B cell (primary cell): Measurements from ENCODE around the gene IL17RA. TPM values are rescaled to one million over a fixed set of nuclear protein-coding genes. Genes with fewer than 3 reads are reported as not detected.
A peak's percentile ranks its signal among the peaks of the same experiment; 100 is the strongest.

ENCODE experiments used
- ATAC-seq: fragments of 200-7000 bp; cut with Tn5 transposase; one replicate; pipeline ENCODE4 v1.10.0; 2021; ENCODE audit warnings: low read depth, mild to moderate bottlenecking, moderate number of reproducible peaks, moderate library complexity
- CTCF ChIA-PET: fragments of 350-600 bp; sonication (Branson Sonifier 250); formaldehyde crosslinking; loops from one replicate; lab custom pipeline; 2021; ENCODE audit warnings: antibody characterized with exemption, inconsistent platforms; lab: Charles Lee
- POLR2A ChIA-PET: fragments of 350-600 bp; sonication (Branson Sonifier 250); formaldehyde crosslinking; loops from one replicate; lab custom pipeline; 2021; ENCODE audit warnings: antibody characterized with exemption; lab: Charles Lee
- DNase-seq: peaks from one replicate; pipeline ENCODE4 v3.0.0; 2013
- H2AFZ ChIP-seq: 2 replicates; pipeline ENCODE4 v1.6.1; 2012; ENCODE audit warnings: mild to moderate bottlenecking, low read depth, low read length; ENCODE audit not compliant: insufficient read depth, poor library complexity, severe bottlenecking
- H3K27ac ChIP-seq, 2 donors: 1 replicate in 1 of 2; 2 replicates in 1 of 2; pipeline ENCODE4 v1.5.1; 2012 to 2013; ENCODE audit warnings: low read length in 2 of 2, mild to moderate bottlenecking in 2 of 2, moderate library complexity in 1 of 2
- H3K27me3 ChIP-seq, 4 experiments: fragments of 200-600 bp in 1 of 4; sonication (generic) in 1 of 4; replicated peaks in 1 of 4; 1 replicate in 2 of 4; 2 replicates in 2 of 4; pipeline versions ENCODE4 v1.6.1 to v1.7.0; 2013 to 2016; ENCODE audit warnings: low read length in 3 of 4, mild to moderate bottlenecking in 2 of 4, mixed read lengths in 1 of 4, moderate library complexity in 1 of 4; ENCODE audit not compliant: insufficient read depth in 4 of 4, control insufficient read depth in 3 of 4; ENCODE audit errors: control extremely low read depth in 1 of 4
- H3K36me3 ChIP-seq, 2 experiments: replicated peaks in 1 of 2; 1 replicate in 1 of 2; 2 replicates in 1 of 2; pipeline versions ENCODE4 v1.6.1 to v1.7.1; 2013; ENCODE audit warnings: low read length in 1 of 2; ENCODE audit not compliant: insufficient read depth in 2 of 2, control insufficient read depth in 1 of 2; ENCODE audit errors: control extremely low read depth in 1 of 2, extremely low read depth in 1 of 2
- H3K4me1 ChIP-seq, 2 donors: fragments of 200-600 bp in 1 of 2; sonication (generic) in 1 of 2; 1 replicate in 1 of 2; 2 replicates in 1 of 2; pipeline versions ENCODE4 v1.5.1 to v1.6.1; 2013 to 2017; ENCODE audit warnings: low read length in 2 of 2; ENCODE audit not compliant: control insufficient read depth in 2 of 2, insufficient read depth in 2 of 2
- H3K4me2 ChIP-seq: replicated peaks from 2 replicates; pipeline ENCODE3; 2012; ENCODE audit warnings: mild to moderate bottlenecking, low read depth, low read length; ENCODE audit not compliant: poor library complexity, severe bottlenecking
- H3K4me3 ChIP-seq, 5 experiments: fragments of 200-600 bp in 1 of 5; sonication (generic) in 1 of 5; 1 replicate in 3 of 5; 2 replicates in 2 of 5; pipeline versions ENCODE4 v1.5.1 to v1.7.0; 2011 to 2016; ENCODE audit warnings: low read length in 4 of 5, mild to moderate bottlenecking in 4 of 5, low read depth in 2 of 5, control low read depth in 1 of 5, moderate library complexity in 1 of 5; ENCODE audit not compliant: insufficient read depth in 1 of 5; ENCODE audit errors: control extremely low read depth in 1 of 5, extremely low read depth in 1 of 5
- H3K79me2 ChIP-seq: fragments of 200-600 bp; sonication (generic); one replicate; pipeline ENCODE4 v1.6.0; 2016; ENCODE audit warnings: low read length; ENCODE audit not compliant: control insufficient read depth, insufficient read depth
- H3K9ac ChIP-seq: fragments of 200-600 bp; sonication (generic); 2 replicates; pipeline ENCODE4 v1.6.1; 2017; ENCODE audit warnings: mild to moderate bottlenecking, low read length, moderate library complexity
- H3K9me3 ChIP-seq, 3 donors: one replicate each; pipeline versions ENCODE4 v1.6.1 to v1.7.1; 2013; ENCODE audit warnings: low read length in 2 of 3; ENCODE audit not compliant: control insufficient read depth in 2 of 3, insufficient read depth in 1 of 3; ENCODE audit errors: control extremely low read depth in 1 of 3
- H4K20me1 ChIP-seq: 2 replicates; pipeline ENCODE4 v1.6.0; 2012; ENCODE audit warnings: mild to moderate bottlenecking, low read length; ENCODE audit not compliant: insufficient read depth, control insufficient read depth, poor library complexity, severe bottlenecking
- H3K27ac Mint-ChIP-seq: one replicate; pipeline ENCODE4 v1.8.0; 2021; ENCODE audit warnings: mixed read lengths
- H3K27me3 Mint-ChIP-seq: one replicate; pipeline ENCODE4 v1.8.0; 2021; ENCODE audit warnings: mixed read lengths
- H3K4me1 Mint-ChIP-seq: one replicate; pipeline ENCODE4 v1.8.0; 2021; ENCODE audit warnings: mixed read lengths
- H3K4me3 Mint-ChIP-seq: one replicate; pipeline ENCODE4 v1.8.0; 2021; ENCODE audit warnings: mixed read lengths
- H3K9me3 Mint-ChIP-seq: one replicate; pipeline ENCODE4 v1.8.0; 2022; ENCODE audit warnings: mixed read lengths; ENCODE audit not compliant: insufficient read depth
- CTCF ChIP-seq: fragments of 200-600 bp; IDR thresholded peaks from one replicate; pipeline ENCODE4 v1.8.0; 2022; ENCODE audit warnings: antibody characterized with exemption, mild to moderate bottlenecking
- EZH2 ChIP-seq: IDR thresholded peaks from 2 replicates; pipeline ENCODE4 v1.6.1; 2012; ENCODE audit warnings: borderline replicate concordance, low read depth, mild to moderate bottlenecking, moderate library complexity, low read length; ENCODE audit not compliant: insufficient read depth, poor library complexity, severe bottlenecking
- WGBS: methylation state at CpG from one replicate; pipeline ENCODE4 v1.1.5; 2013; ENCODE audit warnings: missing lambda C conversion rate; ENCODE audit not compliant: insufficient coverage; 5-methylcytosine and 5-hydroxymethylcytosine counted together
- intact Hi-C: fragments of 100-400 bp; cut with micrococcal nuclease; formaldehyde crosslinking; loops from one replicate; pipeline ENCODE4 v1.10.0; 2022
- polyA plus RNA-seq: library from polyadenylated mRNA; depleted of rRNA; stranded (reverse); fragments of >200 nt; gene quantifications from 2 replicates; pipeline ENCODE4 v1.2.3, GENCODE V29; 2012
- total RNA-seq, 2 donors: library from RNA; stranded (reverse); fragments of 120-200 nt in 1 of 2; gene quantifications; 1 replicate in 1 of 2; 2 replicates in 1 of 2; pipeline versions ENCODE4 v1.2.3 to v1.2.4, GENCODE V29; 2013 to 2022

The IL17RA gene
- total and polyA plus RNA-seq, 2 donors (not counting 1 experiment from before 2014, with no cell fraction given) = 8.1 to 24.6 TPM

- CTCF ChIA-PET = interaction anchor here (1.2 to 5.2 kb wide), 3 partner anchors 12 to 342 kb away, joined by 5 to 31 read pairs (median 8); no protein-coding TSS in a partner anchor
- Histone ChIP-seq H3K27me3 (no peaks in the 10 kb centered on the region), H2AFZ (peak overlapping the region; percentile 98), H3K27ac (peak overlapping the region in 1 of 2 donors; percentile 2), H3K79me2 (peaks cover 45% of the 10 kb centered on the region), H4K20me1 (peaks cover 16% of the 10 kb centered on the region), H3K9ac (peak overlapping the region; percentile 86), H3K4me3 (peak overlapping the region; percentile 8 to 92 (median 80)), H3K4me2 (peak overlapping the region; percentile 99), H3K36me3 (no peaks in the 10 kb centered on the region), H3K4me1 (peaks cover 12 to 21% of the 10 kb centered on the region in 2 donors), H3K9me3 (no peaks in the 10 kb centered on the region)
- ATAC-seq (peak; percentile 2), DNase-seq (no peak)
- Mint-ChIP-seq H3K27me3 (no peaks in the 10 kb centered on the region), H3K9me3 (no peaks in the 10 kb centered on the region), H3K4me1 (peaks cover 21% of the 10 kb centered on the region), H3K27ac (peak overlapping the region; percentile 71), H3K4me3 (peak overlapping the region; percentile 88)
- WGBS = 34% methylated on average over 35 of the region's 35 CpGs
- intact Hi-C loops = loop anchor here (1.0 to 5.0 kb wide), 6 partner anchors 12 to 479 kb away; partner anchors contain the start of genes ADA2, ATP6V1E1, BCL2L13 and IL17RA
- no peak for TF ChIP-seq CTCF
- TF ChIP-seq EZH2 = no peak
- POLR2A ChIA-PET = interaction anchor here (0.5 to 0.6 kb wide), 4 partner anchors 63 to 583 kb away, joined by 4 to 9 read pairs (median 6); no protein-coding TSS in a partner anchor
Measured at GRCh38 chr22:17159504-17159951, 74.7 kb downstream of the IL17RA start.

- H3K27me3 Mint-ChIP-seq = no peaks in the 10 kb centered on the region
- no peak overlapping the region for H3K4me3 Mint-ChIP-seq
- no peak overlapping the region for H3K4me2 ChIP-seq
- H3K9me3 Mint-ChIP-seq = no peaks in the 10 kb centered on the region
- H3K36me3 ChIP-seq = no peaks in the 10 kb centered on the region
- peaks cover 28% of the 10 kb centered on the region for H3K79me2 ChIP-seq
- H3K27me3 ChIP-seq = no peaks in the 10 kb centered on the region
- peaks cover 12 to 21% of the 10 kb centered on the region in 2 donors for H3K4me1 ChIP-seq
- no peak for DNase-seq
- intact Hi-C loops = no loop called here
- no peak overlapping the region for H3K27ac Mint-ChIP-seq
- no peak for ATAC-seq
- 100% methylated on average over 1 of the region's 3 CpGs for WGBS
- H3K9ac ChIP-seq = no peak overlapping the region
- peaks cover 5% of the 10 kb centered on the region for H4K20me1 ChIP-seq
- no peak overlapping the region for H3K4me3 ChIP-seq
- TF ChIP-seq EZH2 = no peak
- TF ChIP-seq CTCF = no peak
- CTCF ChIA-PET = interaction anchor here (1.1 to 5.2 kb wide), 3 partner anchors 10 to 340 kb away, joined by 4 to 31 read pairs (median 12); no protein-coding TSS in a partner anchor
- H3K27ac ChIP-seq = no peak overlapping the region
- H3K9me3 ChIP-seq = no peaks in the 10 kb centered on the region
- H2AFZ ChIP-seq = no peak overlapping the region
- POLR2A ChIA-PET = no interaction called here
- H3K4me1 Mint-ChIP-seq = peaks cover 10% of the 10 kb centered on the region
Measured at GRCh38 chr22:17161991-17162390, 77.2 kb downstream of the IL17RA start.
